Fibroblast of villous mesenchyme (primary cell): ENCODE data around the gene WDR91. TPM values are rescaled to one million over a fixed set of nuclear protein-coding genes. Genes with fewer than 3 reads are reported as not detected.
A peak's percentile ranks its signal among the peaks of the same experiment; 100 is the strongest.

Source experiments
- DNase-seq: peaks from one replicate; pipeline ENCODE4 v3.0.0-alpha.2; 2010; ENCODE audit warnings: low read depth
- H3K4me3 ChIP-seq: 2 replicates; pipeline ENCODE4 v1.5.1; 2011; ENCODE audit warnings: low read depth, mild to moderate bottlenecking, low read length
- total RNA-seq: library from RNA; depleted of rRNA; stranded (reverse); fragments of >200 nt; gene quantifications from 2 replicates; pipeline ENCODE4 v1.2.3, GENCODE V29; 2012
- TF ChIP-seq, protein P1 (sequence below): IDR thresholded peaks from 2 replicates; pipeline ENCODE4 v1.5.1; 2012; ENCODE audit warnings: low read depth, mild to moderate bottlenecking, low read length; ENCODE audit not compliant: insufficient read depth

Gene WDR91
- total RNA-seq, 1 donor, result 4.3 TPM

DNA sequence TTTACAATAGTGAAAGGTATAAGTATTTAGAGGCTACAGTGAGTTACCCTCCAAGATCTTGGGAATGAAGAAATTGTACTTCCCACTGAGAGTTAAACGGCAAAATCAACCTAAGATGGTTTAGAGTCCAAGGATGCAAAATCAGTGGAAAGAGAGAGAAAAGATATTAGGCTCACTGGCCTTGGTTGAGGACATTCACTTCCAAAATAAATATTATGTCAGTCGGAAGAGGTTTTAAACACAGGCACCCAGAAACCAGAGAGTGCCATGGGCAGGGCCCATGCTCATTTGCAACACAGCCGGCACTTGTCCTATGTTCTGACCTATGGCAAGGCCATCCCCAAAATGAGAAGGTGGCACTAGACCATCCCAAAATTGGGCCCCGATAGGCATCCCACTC is 3.9 kb upstream of the WDR91 start:
- TF ChIP-seq, protein P1, sequence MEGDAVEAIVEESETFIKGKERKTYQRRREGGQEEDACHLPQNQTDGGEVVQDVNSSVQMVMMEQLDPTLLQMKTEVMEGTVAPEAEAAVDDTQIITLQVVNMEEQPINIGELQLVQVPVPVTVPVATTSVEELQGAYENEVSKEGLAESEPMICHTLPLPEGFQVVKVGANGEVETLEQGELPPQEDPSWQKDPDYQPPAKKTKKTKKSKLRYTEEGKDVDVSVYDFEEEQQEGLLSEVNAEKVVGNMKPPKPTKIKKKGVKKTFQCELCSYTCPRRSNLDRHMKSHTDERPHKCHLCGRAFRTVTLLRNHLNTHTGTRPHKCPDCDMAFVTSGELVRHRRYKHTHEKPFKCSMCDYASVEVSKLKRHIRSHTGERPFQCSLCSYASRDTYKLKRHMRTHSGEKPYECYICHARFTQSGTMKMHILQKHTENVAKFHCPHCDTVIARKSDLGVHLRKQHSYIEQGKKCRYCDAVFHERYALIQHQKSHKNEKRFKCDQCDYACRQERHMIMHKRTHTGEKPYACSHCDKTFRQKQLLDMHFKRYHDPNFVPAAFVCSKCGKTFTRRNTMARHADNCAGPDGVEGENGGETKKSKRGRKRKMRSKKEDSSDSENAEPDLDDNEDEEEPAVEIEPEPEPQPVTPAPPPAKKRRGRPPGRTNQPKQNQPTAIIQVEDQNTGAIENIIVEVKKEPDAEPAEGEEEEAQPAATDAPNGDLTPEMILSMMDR, result no peak
- no peak for DNase-seq
- no peak overlapping the region for H3K4me3 ChIP-seq

DNA sequence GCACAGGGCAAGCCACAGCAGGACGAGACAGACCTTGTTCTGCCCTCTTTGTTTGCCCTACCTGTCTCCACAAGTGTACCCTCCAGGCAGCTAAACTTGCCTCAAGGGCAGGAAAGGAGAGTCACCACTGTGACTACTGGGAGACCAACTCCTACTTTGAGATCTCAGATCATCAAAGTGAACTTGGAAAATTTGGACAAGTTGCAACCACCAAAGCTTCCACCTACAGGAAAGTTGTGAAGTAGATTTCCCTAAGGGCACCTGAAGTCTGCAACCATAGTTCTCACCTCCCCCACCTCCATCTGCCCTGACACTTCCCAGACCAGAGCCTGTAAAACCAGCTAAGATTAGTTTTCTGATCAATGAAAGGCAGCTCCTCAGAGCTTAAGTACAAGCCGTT is 2.5 kb upstream of the WDR91 start:
- TF ChIP-seq, protein P1, result no peak
- no peak for DNase-seq
- H3K4me3 ChIP-seq, result no peak overlapping the region

DNA sequence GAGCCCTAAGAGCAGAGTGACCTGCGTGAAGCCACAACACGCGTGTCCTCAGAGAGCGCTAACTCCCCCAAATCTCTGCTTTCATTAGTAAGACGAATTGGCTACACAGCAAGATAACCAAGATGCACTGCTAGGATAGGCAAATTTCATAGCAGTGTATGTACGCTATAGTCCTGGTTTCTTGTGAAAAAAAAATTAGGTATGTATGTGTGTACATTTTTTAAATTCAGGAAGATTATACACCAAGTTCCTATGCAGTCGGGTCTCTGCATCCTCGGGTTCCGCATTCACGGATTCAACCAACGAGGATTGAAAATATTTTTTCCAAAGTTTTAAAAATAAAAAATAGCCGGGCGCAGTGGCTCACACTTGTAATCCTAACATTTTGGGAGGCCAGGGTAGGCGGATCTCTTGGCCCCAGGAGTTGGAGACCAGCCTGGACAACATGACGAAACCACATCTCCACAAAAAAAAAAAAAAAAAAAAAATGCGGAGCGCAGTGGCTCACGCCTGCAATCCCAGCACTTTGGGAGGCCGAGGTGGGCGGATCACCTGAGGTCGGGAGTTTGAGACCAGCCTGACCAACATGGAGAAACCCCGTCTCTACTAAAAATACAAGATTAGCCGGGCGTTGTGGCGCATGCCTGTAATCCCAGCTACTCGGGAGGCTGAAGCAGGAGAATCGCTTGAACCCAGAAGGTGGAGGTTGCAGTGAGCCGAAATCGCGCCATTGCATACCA is 790 bp upstream of the WDR91 start:
- H3K4me3 ChIP-seq, result peak overlapping the region; percentile 69
- peak; percentile 62 for DNase-seq

DNA sequence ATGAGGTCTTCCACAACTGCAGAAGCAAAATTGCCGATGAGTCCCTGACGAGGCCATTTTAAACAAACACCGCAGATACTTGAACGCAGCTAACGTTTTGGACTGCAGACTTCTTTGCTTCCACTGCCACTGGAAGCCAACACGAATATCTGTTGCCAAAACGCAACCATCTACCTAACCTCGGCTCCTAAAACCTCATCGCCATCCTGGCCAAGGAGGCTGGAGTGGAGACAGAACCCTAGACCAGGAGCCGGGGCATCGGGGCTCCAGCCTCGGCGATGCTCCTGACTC is 493 bp downstream of the WDR91 start:
- peak overlapping the region; percentile 87 for H3K4me3 ChIP-seq

DNA sequence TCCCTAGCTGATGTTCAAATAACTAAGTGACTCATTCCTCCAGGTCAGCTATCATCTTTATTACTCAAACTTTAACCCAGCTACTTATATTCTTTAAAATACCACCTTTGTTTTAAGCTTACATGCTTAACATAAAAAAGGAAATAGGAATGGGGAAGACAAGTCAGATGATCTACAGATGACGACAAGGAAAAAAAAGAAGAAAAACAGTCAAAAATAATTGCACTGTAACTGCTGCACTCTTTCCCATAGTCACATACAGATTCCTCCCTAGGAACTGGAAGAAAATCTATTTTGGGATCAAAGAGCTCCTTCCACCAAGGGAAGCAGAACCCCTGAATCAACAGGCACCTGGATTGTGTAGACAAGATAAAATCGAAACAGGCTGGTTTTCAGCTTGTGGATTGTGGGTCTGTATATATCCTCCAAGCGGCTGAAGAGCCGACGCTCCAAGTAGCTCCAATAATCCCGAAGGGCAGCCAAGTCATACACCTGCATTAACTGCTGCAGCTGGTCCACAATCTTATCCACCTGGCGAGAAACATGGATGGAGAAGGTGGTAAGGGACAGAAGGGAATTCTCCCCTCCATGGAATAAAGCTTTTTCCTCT is 2.0 kb downstream of the WDR91 start:
- DNase-seq, result no peak
- TF ChIP-seq, protein P1, result no peak
- no peak overlapping the region for H3K4me3 ChIP-seq

More for the DNA sequence above, 493 bp downstream of the WDR91 start:
- DNase-seq, result peak; percentile 30
- TF ChIP-seq, protein P1, result no peak

DNA sequence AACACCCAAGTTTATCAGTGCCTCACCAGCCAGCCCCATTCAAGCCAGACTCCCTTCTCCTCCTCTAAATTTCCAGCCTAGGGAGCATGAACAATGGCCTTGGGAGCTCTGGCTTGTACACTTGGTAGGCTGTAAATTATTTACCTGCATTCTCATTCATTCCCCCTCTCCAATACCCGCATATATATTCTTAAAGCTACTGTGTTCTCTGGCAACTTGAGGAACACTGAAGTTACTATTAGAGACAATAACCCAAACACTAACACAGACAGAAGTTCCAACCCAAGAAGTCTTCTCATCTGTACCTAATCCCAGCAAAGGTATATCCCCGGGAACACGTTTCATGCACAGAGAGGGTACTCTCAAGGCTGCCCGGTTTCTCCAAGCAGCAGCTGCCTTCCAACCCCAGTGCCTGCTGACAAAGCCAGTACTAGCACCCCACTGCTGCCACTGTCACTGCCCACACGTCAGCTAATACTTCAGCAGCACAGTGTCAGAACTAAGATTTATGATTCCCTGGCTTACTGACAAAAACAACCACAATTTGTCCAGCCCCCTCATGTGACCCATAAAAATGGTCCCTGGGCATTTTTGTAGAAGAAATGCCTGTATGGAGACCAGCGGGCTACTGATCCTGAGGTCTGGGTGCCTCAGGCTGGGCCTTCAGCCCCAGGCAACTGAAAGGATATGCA is 3.1 kb downstream of the WDR91 start:
- TF ChIP-seq, protein P1, result no peak
- no peak overlapping the region for H3K4me3 ChIP-seq
- DNase-seq, result no peak

DNA sequence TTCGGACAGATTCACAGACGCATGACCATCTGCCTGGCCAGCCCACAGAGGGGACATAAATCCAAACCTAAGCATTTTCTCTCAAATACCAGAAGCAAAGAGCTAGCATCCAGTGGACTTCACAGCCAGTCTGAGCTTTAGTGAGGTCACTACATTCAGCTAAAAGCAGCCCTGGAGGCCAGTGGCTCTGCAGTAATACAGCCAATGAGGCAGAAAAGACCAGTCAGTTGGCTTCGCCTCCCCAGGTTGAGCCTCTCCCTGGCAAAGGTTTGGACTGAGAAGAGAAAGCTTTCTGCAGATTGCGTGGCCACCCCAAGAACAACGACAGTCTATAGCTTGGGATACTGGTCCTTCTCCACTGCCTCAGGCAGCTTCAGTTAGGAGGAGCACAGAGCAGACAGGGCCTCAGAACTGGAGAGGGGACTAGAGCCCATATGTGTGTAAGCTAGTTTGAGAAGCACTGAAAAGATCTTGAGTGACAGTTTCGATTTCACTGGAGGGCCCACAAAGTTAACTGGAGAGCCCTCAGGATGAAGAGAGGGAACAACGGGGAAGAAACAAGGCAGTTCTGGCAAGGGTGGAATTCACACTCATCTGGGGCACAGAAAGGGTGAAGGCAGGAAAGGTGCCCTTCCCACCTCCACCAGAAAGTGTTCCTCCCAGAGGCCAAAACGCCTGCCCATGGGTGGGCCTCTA is 3.8 kb downstream of the WDR91 start:
- TF ChIP-seq, protein P1, result no peak
- no peak for DNase-seq
- H3K4me3 ChIP-seq, result no peak overlapping the region
